ENCODE data around the gene ELMOD3.

The ELMOD3 gene

DNA sequence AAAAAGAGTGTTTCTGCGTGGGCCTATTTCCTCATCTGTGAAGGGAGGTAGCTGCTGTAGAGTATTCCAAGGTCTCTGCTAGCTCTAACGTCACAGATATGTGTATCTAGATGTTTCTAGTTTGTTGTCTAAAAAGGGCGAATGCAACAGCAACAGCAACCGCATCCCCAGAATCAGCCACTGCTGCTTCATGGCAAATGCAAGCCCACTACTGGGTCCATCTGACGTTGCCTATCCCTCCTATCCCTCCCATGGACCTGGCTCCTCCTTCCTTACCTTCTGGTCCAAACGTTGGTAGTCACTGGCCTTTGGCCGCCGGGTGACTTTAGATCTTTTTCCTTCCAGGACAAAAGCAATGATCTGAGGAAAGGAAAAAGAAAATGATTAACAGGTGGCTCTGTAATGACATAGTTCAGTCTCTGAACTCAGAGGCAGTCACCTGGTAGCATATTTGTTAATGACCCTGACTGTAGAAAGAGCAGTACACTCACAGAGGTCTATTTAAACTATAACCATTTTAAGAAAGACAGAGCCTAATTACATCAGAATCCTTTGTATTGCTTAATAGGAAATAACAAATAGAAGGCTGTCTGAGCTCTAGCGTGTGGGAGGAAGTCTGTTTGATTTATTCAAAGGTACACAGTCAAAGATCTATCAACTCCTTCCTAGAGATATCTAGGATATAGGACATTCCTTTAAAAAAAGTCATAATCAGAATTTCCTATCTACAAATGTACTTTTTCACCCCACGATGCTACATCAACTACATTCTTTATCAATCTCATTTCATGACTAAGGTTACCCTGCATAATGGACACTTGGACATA lies 29.7 kb upstream of the ELMOD3 start:
- ChIA-PET POLR2A (ENCODE audit: low non-redundant PET) (no interaction called here), CTCF (interaction anchor here (0.6 to 0.7 kb wide), 2 partner anchors 32 to 80 kb away, joined by 3 read pairs; no protein-coding TSS in a partner anchor)
- peak overlapping the region; percentile 33; the same call in 1 of the 2 replicates for H3K27ac ChIP-seq
- TF ChIP-seq, protein P1, sequence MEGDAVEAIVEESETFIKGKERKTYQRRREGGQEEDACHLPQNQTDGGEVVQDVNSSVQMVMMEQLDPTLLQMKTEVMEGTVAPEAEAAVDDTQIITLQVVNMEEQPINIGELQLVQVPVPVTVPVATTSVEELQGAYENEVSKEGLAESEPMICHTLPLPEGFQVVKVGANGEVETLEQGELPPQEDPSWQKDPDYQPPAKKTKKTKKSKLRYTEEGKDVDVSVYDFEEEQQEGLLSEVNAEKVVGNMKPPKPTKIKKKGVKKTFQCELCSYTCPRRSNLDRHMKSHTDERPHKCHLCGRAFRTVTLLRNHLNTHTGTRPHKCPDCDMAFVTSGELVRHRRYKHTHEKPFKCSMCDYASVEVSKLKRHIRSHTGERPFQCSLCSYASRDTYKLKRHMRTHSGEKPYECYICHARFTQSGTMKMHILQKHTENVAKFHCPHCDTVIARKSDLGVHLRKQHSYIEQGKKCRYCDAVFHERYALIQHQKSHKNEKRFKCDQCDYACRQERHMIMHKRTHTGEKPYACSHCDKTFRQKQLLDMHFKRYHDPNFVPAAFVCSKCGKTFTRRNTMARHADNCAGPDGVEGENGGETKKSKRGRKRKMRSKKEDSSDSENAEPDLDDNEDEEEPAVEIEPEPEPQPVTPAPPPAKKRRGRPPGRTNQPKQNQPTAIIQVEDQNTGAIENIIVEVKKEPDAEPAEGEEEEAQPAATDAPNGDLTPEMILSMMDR (conservative IDR thresholded peaks at IDR 0.05; ENCODE audit: low read depth): no peak
- no peak for DNase-seq (ENCODE audit: low spot score)

DNA sequence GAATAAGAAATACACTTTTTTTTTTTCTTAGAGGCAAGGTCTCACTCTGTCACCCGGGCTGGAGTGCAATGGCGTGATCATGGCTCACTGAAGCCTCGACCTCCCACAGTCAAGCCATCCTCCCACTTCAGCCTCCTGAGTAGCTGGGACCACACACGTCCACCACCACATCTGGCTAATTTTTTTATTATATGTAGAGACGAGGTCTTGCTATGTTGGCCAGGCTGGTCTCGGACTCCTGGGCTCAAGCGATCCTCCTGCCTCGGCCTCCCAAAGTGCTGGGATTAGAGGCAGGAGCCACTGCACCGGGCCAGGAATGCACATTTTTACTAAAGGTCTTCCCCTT lies 29.1 kb upstream of the ELMOD3 start:
- DNase-seq (ENCODE audit: low spot score): no peak
- ChIA-PET POLR2A (ENCODE audit: low non-redundant PET) (no interaction called here), CTCF (interaction anchor here (0.6 to 2.4 kb wide), 3 partner anchors 31 to 227 kb away, joined by 3 to 5 read pairs (median 3); no protein-coding TSS in a partner anchor)
- H3K27ac ChIP-seq: peak overlapping the region; percentile 33; the same call in 1 of the 2 replicates
- TF ChIP-seq, protein P1 (conservative IDR thresholded peaks at IDR 0.05; ENCODE audit: low read depth): no peak

DNA sequence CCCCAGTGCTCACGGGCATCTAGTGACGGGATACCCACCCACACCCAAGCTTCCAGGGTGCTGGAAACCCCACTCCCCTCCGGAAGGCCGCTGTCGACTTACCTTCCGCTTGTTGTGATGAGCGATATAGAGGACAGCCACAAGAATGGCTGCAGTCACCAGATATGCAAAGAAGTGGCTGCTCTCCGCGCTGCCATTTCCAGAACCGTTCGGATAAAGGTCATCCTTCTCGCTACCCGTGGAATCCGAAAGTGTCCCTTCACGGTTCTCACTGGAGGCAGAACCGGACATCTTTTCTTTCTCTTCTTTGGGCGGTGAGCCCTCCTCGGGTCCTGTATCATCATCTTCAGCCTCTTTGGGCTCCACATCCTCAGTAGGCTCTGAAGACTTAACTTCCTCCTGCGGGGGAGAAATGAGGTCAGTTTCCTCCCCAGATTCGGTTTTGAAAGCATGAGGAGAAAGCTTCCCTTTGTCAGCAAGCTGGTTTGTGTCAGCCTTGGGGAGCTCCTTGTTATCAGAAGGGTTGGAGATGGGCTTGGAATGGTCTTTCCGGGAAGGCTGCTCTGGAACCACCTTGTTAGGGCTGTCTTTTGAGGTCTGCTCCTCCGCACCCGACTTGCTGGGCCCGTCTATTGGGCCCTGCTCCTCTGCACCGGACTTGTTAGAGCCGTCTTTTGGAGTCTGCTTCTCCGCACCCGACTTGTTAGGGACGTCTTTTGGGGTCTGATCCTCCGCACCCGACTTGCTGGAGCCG lies 28.0 kb upstream of the ELMOD3 start:
- peak overlapping the region; percentile 89 for H3K27ac ChIP-seq
- TF ChIP-seq, protein P1 (conservative IDR thresholded peaks at IDR 0.05; ENCODE audit: low read depth): no peak
- ChIA-PET CTCF (interaction anchor here (2.4 kb wide), 1 partner anchor 225 kb away, joined by 5 read pairs; no protein-coding TSS in a partner anchor), POLR2A (ENCODE audit: low non-redundant PET) (interaction anchor here (0.6 to 0.9 kb wide), 4 partner anchors 14 to 86 kb away, joined by 3 to 8 read pairs (median 4); partner anchors contain the start of genes ELMOD3 and RETSAT)
- peak; percentile 10 for DNase-seq (ENCODE audit: low spot score)

DNA sequence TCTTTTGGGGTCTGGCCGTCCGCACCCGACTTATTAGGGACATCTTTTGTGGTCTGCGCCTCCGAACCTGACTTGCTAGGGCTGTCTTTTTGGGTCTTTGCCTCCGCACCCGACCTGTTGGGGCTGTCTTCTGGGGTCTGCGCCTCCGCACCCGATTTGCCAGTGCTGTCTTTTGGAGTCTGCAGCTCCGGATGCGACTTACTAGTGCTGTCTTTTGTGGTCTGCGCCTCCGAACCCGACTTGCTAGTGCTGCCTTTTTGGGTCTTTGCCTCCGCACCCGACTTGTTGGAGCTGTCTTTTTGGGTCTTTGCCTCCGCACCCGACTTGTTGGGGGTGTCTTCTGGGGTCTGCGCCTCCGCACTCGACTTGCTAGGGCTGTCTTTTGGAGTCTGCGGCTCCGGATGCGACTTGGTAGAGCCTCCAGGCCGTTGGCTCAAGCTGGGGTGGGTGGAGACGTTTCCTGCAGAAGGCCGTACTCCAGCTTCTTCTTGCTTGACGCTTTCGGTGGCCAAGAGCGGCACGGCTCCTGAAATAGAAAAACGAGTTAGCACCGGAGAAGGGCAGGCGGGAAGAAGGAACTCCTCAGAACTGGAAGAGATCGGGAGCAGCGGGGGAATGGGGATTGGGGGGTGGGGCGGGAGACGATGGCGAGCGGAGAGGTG lies 27.3 kb upstream of the ELMOD3 start:
- ChIA-PET POLR2A (ENCODE audit: low non-redundant PET) (interaction anchor here (0.6 to 1.0 kb wide), 7 partner anchors 15 to 237 kb away, joined by 3 to 8 read pairs (median 3); partner anchors contain the start of genes ELMOD3 and RETSAT), CTCF (interaction anchor here (2.4 kb wide), 1 partner anchor 225 kb away, joined by 5 read pairs; no protein-coding TSS in a partner anchor)
- TF ChIP-seq, protein P1 (conservative IDR thresholded peaks at IDR 0.05; ENCODE audit: low read depth): no peak
- peak; percentile 11 for DNase-seq (ENCODE audit: low spot score)
- peak overlapping the region; percentile 89 for H3K27ac ChIP-seq

DNA sequence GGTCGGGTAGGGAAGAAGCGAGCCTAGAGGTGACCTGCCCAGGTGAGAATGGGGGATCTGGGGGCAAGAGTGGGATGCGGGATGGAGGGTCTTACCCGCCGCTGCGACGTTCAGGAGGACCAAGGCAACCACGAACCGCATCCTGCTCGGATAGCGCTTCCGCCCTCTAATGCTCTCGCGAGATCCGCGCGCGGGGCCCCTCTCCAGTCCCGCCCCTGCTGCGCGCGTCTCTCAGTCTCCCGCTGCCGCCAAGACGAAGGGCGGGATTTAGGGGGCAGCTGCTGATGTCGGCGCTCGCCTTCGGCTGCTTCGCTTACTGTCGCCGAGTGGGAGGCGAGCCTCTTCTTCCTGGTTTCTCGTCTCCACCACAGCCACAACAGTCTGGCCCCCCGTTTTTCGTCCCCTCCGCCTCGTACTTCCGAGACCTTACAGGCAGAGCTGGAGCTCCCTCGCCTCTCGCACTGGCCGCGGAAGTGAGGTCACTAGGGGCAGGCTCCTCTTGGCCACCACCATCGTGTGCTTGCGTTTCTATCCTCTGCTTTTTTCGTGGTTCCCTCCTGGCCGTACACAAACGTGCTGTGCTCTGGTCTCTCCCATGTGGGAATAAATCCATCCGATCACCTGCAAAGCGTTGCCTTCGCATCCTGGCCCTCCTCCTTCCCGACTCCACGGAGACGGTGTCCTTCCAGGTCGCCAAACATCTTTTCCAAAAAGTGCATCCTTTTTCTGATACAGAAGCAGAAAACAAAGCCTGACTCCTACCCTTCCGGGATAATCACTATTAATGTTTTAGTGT lies 26.5 kb upstream of the ELMOD3 start, which contains the start of gene TGOLN2:
TGOLN2 (minus strand) TSS at position 168 of the 796 bp plus-strand sequence; CDS start at position 141, 27 bp downstream.
- POLR2A ChIA-PET (ENCODE audit: low non-redundant PET): interaction anchor here (0.6 to 1.0 kb wide), 4 partner anchors 16 to 236 kb away, joined by 3 to 8 read pairs (median 4); no protein-coding TSS in a partner anchor
- DNase-seq (ENCODE audit: low spot score): peak; percentile 96
- CTCF ChIA-PET: interaction anchor here (2.4 kb wide), 1 partner anchor 224 kb away, joined by 5 read pairs; no protein-coding TSS in a partner anchor
- H3K27ac ChIP-seq: peak within 1 kb of the TSS; percentile 89
- TF ChIP-seq, protein P1 (conservative IDR thresholded peaks at IDR 0.05; ENCODE audit: low read depth): no peak

Measured in RWPE1 (cell line).